ENCODE measurements around the gene EPHA10.

Gene EPHA10

DNA sequence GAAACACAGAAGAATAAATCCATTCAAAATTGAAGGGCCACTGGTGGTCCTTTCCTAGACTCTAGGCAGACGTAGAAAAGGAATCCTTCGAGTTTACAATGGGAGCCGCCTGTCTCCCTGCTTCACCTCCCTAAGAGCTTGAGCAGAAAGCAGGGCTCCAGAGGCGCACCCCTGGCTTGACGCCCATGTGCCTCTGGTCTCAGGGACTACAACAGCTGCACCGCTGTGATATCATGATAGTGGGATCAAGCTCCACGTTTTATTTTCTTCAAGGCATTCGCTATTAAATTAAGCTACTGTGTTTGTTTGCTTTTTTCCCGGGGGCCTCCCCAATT, 42.3 kb upstream of the EPHA10 start (continued):
- TF ChIP-seq ZNF654 (tag by site-specific recombination; IDR thresholded peaks at IDR 0.05; ENCODE audit: low read depth): no peak
- TF ChIP-seq ZNF76 (tag by site-specific recombination; IDR thresholded peaks at IDR 0.05; ENCODE audit: borderline replicate concordance, low read depth): no peak
- no peak for TF ChIP-seq ZNF157 (tag by site-specific recombination; IDR thresholded peaks at IDR 0.05)
- TF ChIP-seq, protein P1, sequence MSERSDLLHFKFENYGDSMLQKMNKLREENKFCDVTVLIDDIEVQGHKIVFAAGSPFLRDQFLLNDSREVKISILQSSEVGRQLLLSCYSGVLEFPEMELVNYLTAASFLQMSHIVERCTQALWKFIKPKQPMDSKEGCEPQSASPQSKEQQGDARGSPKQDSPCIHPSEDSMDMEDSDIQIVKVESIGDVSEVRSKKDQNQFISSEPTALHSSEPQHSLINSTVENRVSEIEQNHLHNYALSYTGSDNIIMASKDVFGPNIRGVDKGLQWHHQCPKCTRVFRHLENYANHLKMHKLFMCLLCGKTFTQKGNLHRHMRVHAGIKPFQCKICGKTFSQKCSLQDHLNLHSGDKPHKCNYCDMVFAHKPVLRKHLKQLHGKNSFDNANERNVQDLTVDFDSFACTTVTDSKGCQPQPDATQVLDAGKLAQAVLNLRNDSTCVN (tag by site-specific recombination; optimal IDR thresholded peaks at IDR 0.05): no peak
- no peak for TF ChIP-seq EGR2 (tag by site-specific recombination; IDR thresholded peaks at IDR 0.05; ENCODE audit: low read depth)
- no peak for TF ChIP-seq FEZF1 (tag by site-specific recombination; IDR thresholded peaks at IDR 0.05)
- no peak for TF ChIP-seq ZNF48 (tag by site-specific recombination; IDR thresholded peaks at IDR 0.05)
- no peak for TF ChIP-seq ZNF521 (tag by site-specific recombination; IDR thresholded peaks at IDR 0.05)
- TF ChIP-seq SETDB1 (IDR thresholded peaks at IDR 0.05; ENCODE audit: insufficient read length, low read length): no peak
- no peak for TF ChIP-seq HOXA7 (CRISPR knock-in tag; IDR thresholded peaks at IDR 0.05; ENCODE audit: borderline replicate concordance)
- TF ChIP-seq, protein P2, sequence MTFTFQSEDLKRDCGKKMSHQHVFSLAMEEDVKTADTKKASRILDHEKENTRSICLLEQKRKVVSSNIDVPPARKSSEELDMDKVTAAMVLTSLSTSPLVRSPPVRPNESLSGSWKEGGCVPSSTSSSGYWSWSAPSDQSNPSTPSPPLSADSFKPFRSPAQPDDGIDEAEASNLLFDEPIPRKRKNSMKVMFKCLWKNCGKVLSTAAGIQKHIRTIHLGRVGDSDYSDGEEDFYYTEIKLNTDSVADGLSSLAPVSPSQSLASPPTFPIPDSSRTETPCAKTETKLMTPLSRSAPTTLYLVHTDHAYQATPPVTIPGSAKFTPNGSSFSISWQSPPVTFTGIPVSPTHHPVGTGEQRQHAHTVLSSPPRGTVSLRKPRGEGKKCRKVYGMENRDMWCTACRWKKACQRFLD (tag by site-specific recombination; IDR thresholded peaks at IDR 0.05): no peak
- TF ChIP-seq ZNF175 (tag by site-specific recombination; IDR thresholded peaks at IDR 0.05): no peak
- TF ChIP-seq, protein P3, sequence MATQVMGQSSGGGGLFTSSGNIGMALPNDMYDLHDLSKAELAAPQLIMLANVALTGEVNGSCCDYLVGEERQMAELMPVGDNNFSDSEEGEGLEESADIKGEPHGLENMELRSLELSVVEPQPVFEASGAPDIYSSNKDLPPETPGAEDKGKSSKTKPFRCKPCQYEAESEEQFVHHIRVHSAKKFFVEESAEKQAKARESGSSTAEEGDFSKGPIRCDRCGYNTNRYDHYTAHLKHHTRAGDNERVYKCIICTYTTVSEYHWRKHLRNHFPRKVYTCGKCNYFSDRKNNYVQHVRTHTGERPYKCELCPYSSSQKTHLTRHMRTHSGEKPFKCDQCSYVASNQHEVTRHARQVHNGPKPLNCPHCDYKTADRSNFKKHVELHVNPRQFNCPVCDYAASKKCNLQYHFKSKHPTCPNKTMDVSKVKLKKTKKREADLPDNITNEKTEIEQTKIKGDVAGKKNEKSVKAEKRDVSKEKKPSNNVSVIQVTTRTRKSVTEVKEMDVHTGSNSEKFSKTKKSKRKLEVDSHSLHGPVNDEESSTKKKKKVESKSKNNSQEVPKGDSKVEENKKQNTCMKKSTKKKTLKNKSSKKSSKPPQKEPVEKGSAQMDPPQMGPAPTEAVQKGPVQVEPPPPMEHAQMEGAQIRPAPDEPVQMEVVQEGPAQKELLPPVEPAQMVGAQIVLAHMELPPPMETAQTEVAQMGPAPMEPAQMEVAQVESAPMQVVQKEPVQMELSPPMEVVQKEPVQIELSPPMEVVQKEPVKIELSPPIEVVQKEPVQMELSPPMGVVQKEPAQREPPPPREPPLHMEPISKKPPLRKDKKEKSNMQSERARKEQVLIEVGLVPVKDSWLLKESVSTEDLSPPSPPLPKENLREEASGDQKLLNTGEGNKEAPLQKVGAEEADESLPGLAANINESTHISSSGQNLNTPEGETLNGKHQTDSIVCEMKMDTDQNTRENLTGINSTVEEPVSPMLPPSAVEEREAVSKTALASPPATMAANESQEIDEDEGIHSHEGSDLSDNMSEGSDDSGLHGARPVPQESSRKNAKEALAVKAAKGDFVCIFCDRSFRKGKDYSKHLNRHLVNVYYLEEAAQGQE (tag by site-specific recombination; IDR thresholded peaks at IDR 0.05): no peak
- no peak for TF ChIP-seq ZNF133 (tag by site-specific recombination; IDR thresholded peaks at IDR 0.05)
- peak; percentile 20 for TF ChIP-seq ZNF335 (tag by site-specific recombination; conservative IDR thresholded peaks at IDR 0.05)
- TF ChIP-seq ZNF274 (IDR thresholded peaks at IDR 0.05; ENCODE audit: low read length): no peak
- no peak for TF ChIP-seq ZNF274 (tag by site-specific recombination; IDR thresholded peaks at IDR 0.05; ENCODE audit: borderline replicate concordance)

DNA sequence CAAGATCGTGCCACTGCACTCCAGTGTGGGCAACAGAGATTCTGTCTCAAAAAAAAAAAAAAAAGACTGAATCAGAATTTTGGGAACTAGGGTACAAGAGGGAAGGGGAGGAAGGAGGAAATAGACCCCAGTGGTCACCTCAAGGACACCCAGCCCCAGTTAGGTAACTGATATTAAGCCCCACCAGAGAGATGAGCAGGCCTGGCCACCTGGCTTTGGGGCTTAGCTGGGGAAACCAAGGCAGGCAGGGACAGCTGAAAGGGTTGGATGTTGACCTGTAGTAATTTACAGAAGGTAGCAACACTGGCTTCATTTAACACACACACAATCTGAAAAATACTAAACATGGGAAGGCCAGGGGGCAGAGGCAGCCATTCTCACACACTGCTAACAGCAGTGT, 37.5 kb upstream of the EPHA10 start:
- CTCF ChIA-PET: no interaction called here
- no peaks in the 10 kb centered on the region for H3K9me3 ChIP-seq (ENCODE audit: control insufficient read depth, insufficient read depth, low read depth, low read length)
- POLR2A ChIA-PET: interaction anchor here (0.7 kb wide), 2 partner anchors 101 to 172 kb away, joined by 4 to 5 read pairs; no protein-coding TSS in a partner anchor

More for the DNA sequence above, 37.5 kb upstream of the EPHA10 start:
- H3K36me3 ChIP-seq (ENCODE audit: control insufficient read depth in 2 of 2, insufficient read depth in 1 of 2, low read length in 2 of 2): peaks cover 38 to 96% of the 10 kb centered on the region in 2 experiments
- no peaks in the 10 kb centered on the region for H3K4me1 ChIP-seq (ENCODE audit: control insufficient read depth, insufficient read depth, low read length)
- no peak overlapping the region for H3K27ac ChIP-seq (ENCODE audit: extremely low read depth, low read depth, low read length)
- no peak overlapping the region for H3K4me3 ChIP-seq (ENCODE audit: low read depth, low read length)
- no peak for TF ChIP-seq ZNF555 (tag by site-specific recombination; conservative IDR thresholded peaks at IDR 0.05)
- TF ChIP-seq ZNF624 (tag by site-specific recombination; IDR thresholded peaks at IDR 0.05): no peak
- TF ChIP-seq ZNF571 (tag by site-specific recombination; IDR thresholded peaks at IDR 0.05): no peak
- TF ChIP-seq ZNF660 (tag by site-specific recombination; IDR thresholded peaks at IDR 0.05): no peak
- no peak for TF ChIP-seq GFI1B (tag by site-specific recombination; IDR thresholded peaks at IDR 0.05)
- TF ChIP-seq ZBTB8A (tag by site-specific recombination; IDR thresholded peaks at IDR 0.05): no peak
- no peak for TF ChIP-seq ZNF621 (tag by site-specific recombination; IDR thresholded peaks at IDR 0.05)
- no peak for TF ChIP-seq ZFP3 (tag by site-specific recombination; IDR thresholded peaks at IDR 0.05; ENCODE audit: low read depth)
- no peak for TF ChIP-seq GLI4 (tag by site-specific recombination; IDR thresholded peaks at IDR 0.05)
